NCI-H1048 (cell line): ENCODE data around the gene TANGO6.
"Not testable (repeated sequence)": the region's sequence is repeated elsewhere in the genome, so short reads cannot be mapped to it uniquely, and the experiment has no call there.

Experiments used
- DNase-seq: peaks from one replicate; lab custom pipeline; 2025; lab: John Stamatoyannopoulos, UW

Gene TANGO6

GRCh38 chr16:69118468-69118867 lies 275.1 kb downstream of the TANGO6 start:
- DNase-seq: no peak

- DNase-seq: no peak
Measured at GRCh38 chr16:69118994-69119393, 275.7 kb downstream of the TANGO6 start.

GRCh38 chr16:69119536-69119935 lies 276.2 kb downstream of the TANGO6 start:
- DNase-seq: no peak

- no peak for DNase-seq
Measured at GRCh38 chr16:69120096-69120664, 276.8 kb downstream of the TANGO6 start.

GRCh38 chr16:69123910-69124309 lies 280.6 kb downstream of the TANGO6 start:
- DNase-seq: no peak

- not testable (repeated sequence) for DNase-seq
Measured at GRCh38 chr16:69124406-69124805, 281.1 kb downstream of the TANGO6 start.

- DNase-seq: not testable (repeated sequence)
Measured at GRCh38 chr16:69124961-69125360, 281.6 kb downstream of the TANGO6 start.

- no peak for DNase-seq
Measured at GRCh38 chr16:69126221-69126620, 282.9 kb downstream of the TANGO6 start.

GRCh38 chr16:69126801-69127200 lies 283.5 kb downstream of the TANGO6 start:
- not testable (repeated sequence) for DNase-seq

GRCh38 chr16:69127966-69128510 lies 284.7 kb downstream of the TANGO6 start:
- no peak for DNase-seq

GRCh38 chr16:69130461-69130860 lies 287.1 kb downstream of the TANGO6 start:
- DNase-seq: no peak

- DNase-seq: no peak
Measured at GRCh38 chr16:69131167-69131838, 288.0 kb downstream of the TANGO6 start.

- DNase-seq: no peak
Measured at GRCh38 chr16:69131839-69132423, 288.6 kb downstream of the TANGO6 start.

GRCh38 chr16:69132424-69133252 lies 289.3 kb downstream of the TANGO6 start, which contains the start of the genes CHTF8 and UTP4:
CHTF8 (minus strand) TSS chr16:69132588; CDS start chr16:69121458, 11,130 bp downstream.
UTP4 (plus strand) TSS chr16:69132649; CDS start chr16:69133460, 811 bp downstream.
- peak; percentile 44 for DNase-seq

- no peak for DNase-seq
Measured at GRCh38 chr16:69133373-69133954, 290.1 kb downstream of the TANGO6 start.
